ENCODE results near the gene CRYAB. TPM values are rescaled to one million over a fixed set of nuclear protein-coding genes. Genes with fewer than 3 reads are reported as not detected.

The CRYAB gene
- total RNA-seq, 1 donor from 2014 or later = 0.45 TPM

- Mint-ChIP-seq H3K36me3 (peaks cover 12% of the 10 kb centered on the region), H3K4me3 (no peak overlapping the region), H3K9me3 (peaks cover 4% of the 10 kb centered on the region), H3K27ac (no peak overlapping the region), H3K4me1 (no peaks in the 10 kb centered on the region), H3K27me3 (ENCODE audit: insufficient read depth, low read depth) (peaks cover 4% of the 10 kb centered on the region)
- H3K27me3 ChIP-seq = no peaks in the 10 kb centered on the region
- H4K20me1 ChIP-seq (ENCODE audit: low read depth) = no peaks in the 10 kb centered on the region
- H3F3A ChIP-seq (ENCODE audit: low read depth) = peaks cover 11% of the 10 kb centered on the region
- no peaks in the 10 kb centered on the region for H3K79me2 ChIP-seq (ENCODE audit: low read depth)
- no peaks in the 10 kb centered on the region for H3K9me3 ChIP-seq (ENCODE audit: low read depth)
- H3K36me3 ChIP-seq = no peaks in the 10 kb centered on the region
- no peak overlapping the region for H3K9ac ChIP-seq
- H2AFZ ChIP-seq (replicated peaks) = no peak overlapping the region
- H3K4me1 ChIP-seq = peaks cover 9% of the 10 kb centered on the region
- H3K4me3 ChIP-seq = no peak overlapping the region
- no peak for TF ChIP-seq CTCF (IDR thresholded peaks at IDR 0.05)
- TF ChIP-seq EZH2 (IDR thresholded peaks at IDR 0.05) = no peak
- H3K4me2 ChIP-seq = no peak overlapping the region
- DNase-seq (ENCODE audit: low spot score) = no peak
- no peak overlapping the region for H3K27ac ChIP-seq
Observed at GRCh38 chr11:111947143-111947542, 35.6 kb upstream of the CRYAB start.

GRCh38 chr11:111946499-111946898, 34.9 kb upstream of the CRYAB start:
- DNase-seq (ENCODE audit: low spot score) = no peak
- Histone ChIP-seq H3K27ac (no peak overlapping the region), H3F3A (ENCODE audit: low read depth) (peaks cover 11% of the 10 kb centered on the region), H3K36me3 (no peaks in the 10 kb centered on the region), H3K79me2 (ENCODE audit: low read depth) (no peaks in the 10 kb centered on the region), H4K20me1 (ENCODE audit: low read depth) (no peaks in the 10 kb centered on the region), H3K4me3 (no peak overlapping the region), H2AFZ (replicated peaks) (no peak overlapping the region), H3K27me3 (no peaks in the 10 kb centered on the region), H3K4me1 (peaks cover 9% of the 10 kb centered on the region), H3K9me3 (ENCODE audit: low read depth) (no peaks in the 10 kb centered on the region), H3K4me2 (no peak overlapping the region), H3K9ac (no peak overlapping the region)
- no peak overlapping the region for H3K4me3 Mint-ChIP-seq
- H3K4me1 Mint-ChIP-seq = no peaks in the 10 kb centered on the region
- no peak overlapping the region for H3K27ac Mint-ChIP-seq
- TF ChIP-seq EZH2phosphoT487 (IDR thresholded peaks at IDR 0.05) (no peak), CTCF (IDR thresholded peaks at IDR 0.05) (no peak), EZH2 (IDR thresholded peaks at IDR 0.05) (no peak)
- H3K27me3 Mint-ChIP-seq (ENCODE audit: insufficient read depth, low read depth) = peaks cover 4% of the 10 kb centered on the region
- peaks cover 12% of the 10 kb centered on the region for H3K36me3 Mint-ChIP-seq
- H3K9me3 Mint-ChIP-seq = peaks cover 4% of the 10 kb centered on the region

DNA sequence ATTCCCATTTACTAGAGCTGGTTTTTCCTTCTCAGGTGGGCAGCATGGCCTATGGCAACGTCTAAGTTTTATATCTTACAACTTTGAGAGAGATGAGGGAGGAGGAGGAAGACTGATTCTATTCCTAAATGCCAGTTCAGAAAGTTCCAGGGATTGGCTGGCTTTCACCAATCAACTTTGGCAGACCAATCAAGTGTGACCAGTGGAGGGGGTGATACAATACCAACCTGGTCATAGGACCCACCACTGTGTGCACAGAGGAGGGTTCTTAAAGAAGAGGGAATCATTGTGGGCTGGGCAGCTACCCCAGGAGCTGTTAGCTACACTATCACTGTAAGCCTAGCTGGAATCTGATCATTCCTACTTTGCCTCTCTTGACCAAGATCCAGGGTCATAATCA, 33.6 kb upstream of the CRYAB start:
- Histone ChIP-seq H3K4me1 (peaks cover 9% of the 10 kb centered on the region), H3K27ac (no peak overlapping the region), H4K20me1 (ENCODE audit: low read depth) (no peaks in the 10 kb centered on the region), H3K27me3 (no peaks in the 10 kb centered on the region), H3K4me3 (no peak overlapping the region), H3K79me2 (ENCODE audit: low read depth) (no peaks in the 10 kb centered on the region), H3F3A (ENCODE audit: low read depth) (peaks cover 11% of the 10 kb centered on the region), H3K36me3 (no peaks in the 10 kb centered on the region), H3K4me2 (no peak overlapping the region), H3K9me3 (ENCODE audit: low read depth) (no peaks in the 10 kb centered on the region), H3K9ac (no peak overlapping the region), H2AFZ (replicated peaks) (no peak overlapping the region)
- no peaks in the 10 kb centered on the region for H3K9me3 Mint-ChIP-seq
- peaks cover 4% of the 10 kb centered on the region for H3K27me3 Mint-ChIP-seq (ENCODE audit: insufficient read depth, low read depth)
- peaks cover 12% of the 10 kb centered on the region for H3K36me3 Mint-ChIP-seq
- TF ChIP-seq CTCF (IDR thresholded peaks at IDR 0.05) (no peak), EZH2 (IDR thresholded peaks at IDR 0.05) (no peak), EZH2phosphoT487 (IDR thresholded peaks at IDR 0.05) (no peak)
- no peak overlapping the region for H3K27ac Mint-ChIP-seq
- no peak for DNase-seq (ENCODE audit: low spot score)
- H3K4me1 Mint-ChIP-seq = peaks cover 4% of the 10 kb centered on the region
- H3K4me3 Mint-ChIP-seq = no peak overlapping the region
